ENCODE data around the gene HSD17B12.

- TF ChIP-seq POLR2AphosphoS5 (IDR thresholded peaks at IDR 0.05; ENCODE audit: low read depth, low read length) (no peak), POLR2A (IDR thresholded peaks at IDR 0.05; ENCODE audit: low read depth, low read length) (no peak), TAF1 (IDR thresholded peaks at IDR 0.05; ENCODE audit: borderline replicate concordance, low read depth, low read length) (no peak)
Observed at GRCh38 chr11:43774786-43775185, 94.2 kb downstream of the HSD17B12 start.
